HG03558 (cell line): ENCODE measurements around the gene GPR132.
"Not testable (repeated sequence)": the region's sequence is repeated elsewhere in the genome, so short reads cannot be mapped to it uniquely, and the experiment has no call there.

Experiments used
- ATAC-seq: cut with Tn5 transposase; IDR thresholded peaks from one replicate; pipeline ENCODE4 v1.9.1; 2021; ENCODE audit warnings: moderate number of reproducible peaks; ENCODE audit not compliant: unreplicated experiment; ENCODE audit errors: extremely low read depth

The GPR132 gene

GRCh38 chr14:105065280-105066228 is at the start of gene GPR132:
Gene GPR132 (minus strand): TSS chr14:105065430. CDS start chr14:105055420, 10,010 bp downstream.
- no peak for ATAC-seq

- not testable (repeated sequence) for ATAC-seq
Observed at GRCh38 chr14:105109243-105109642, 44.0 kb upstream of the GPR132 start.

- no peak for ATAC-seq
Observed at GRCh38 chr14:105108516-105108864, 43.3 kb upstream of the GPR132 start.

GRCh38 chr14:105107781-105108515 is 42.7 kb upstream of the GPR132 start:
- ATAC-seq: no peak

GRCh38 chr14:105107351-105107750 is 42.1 kb upstream of the GPR132 start:
- ATAC-seq: no peak

- ATAC-seq: no peak
Observed at GRCh38 chr14:105105158-105105557, 39.9 kb upstream of the GPR132 start.

- no peak for ATAC-seq
Observed at GRCh38 chr14:105102893-105103292, 37.7 kb upstream of the GPR132 start.

- ATAC-seq: no peak
Observed at GRCh38 chr14:105102361-105102870, 37.2 kb upstream of the GPR132 start.

- no peak for ATAC-seq
Observed at GRCh38 chr14:105100910-105101309, 35.7 kb upstream of the GPR132 start.

- no peak for ATAC-seq
Observed at GRCh38 chr14:105099778-105100177, 34.5 kb upstream of the GPR132 start.

- no peak for ATAC-seq
Observed at GRCh38 chr14:105098316-105098715, 33.1 kb upstream of the GPR132 start.

- no peak for ATAC-seq
Observed at GRCh38 chr14:105097794-105098127, 32.5 kb upstream of the GPR132 start.

- no peak for ATAC-seq
Observed at GRCh38 chr14:105096206-105096875, 31.1 kb upstream of the GPR132 start.

- no peak for ATAC-seq
Observed at GRCh38 chr14:105095236-105095805, 30.1 kb upstream of the GPR132 start.

- ATAC-seq: no peak
Observed at GRCh38 chr14:105094193-105094907, 29.1 kb upstream of the GPR132 start.

- ATAC-seq: no peak
Observed at GRCh38 chr14:105093431-105094192, 28.4 kb upstream of the GPR132 start.

- no peak for ATAC-seq
Observed at GRCh38 chr14:105093038-105093430, 27.8 kb upstream of the GPR132 start.

- no peak for ATAC-seq
Observed at GRCh38 chr14:105092171-105093037, 27.2 kb upstream of the GPR132 start.
